ENCODE data around the gene MCUB. TPM values are rescaled to one million over a fixed set of nuclear protein-coding genes. Genes with fewer than 3 reads are reported as not detected.

Gene MCUB
- polyA plus RNA-seq, 3 donors: 117 to 125 (median 123) TPM

DNA sequence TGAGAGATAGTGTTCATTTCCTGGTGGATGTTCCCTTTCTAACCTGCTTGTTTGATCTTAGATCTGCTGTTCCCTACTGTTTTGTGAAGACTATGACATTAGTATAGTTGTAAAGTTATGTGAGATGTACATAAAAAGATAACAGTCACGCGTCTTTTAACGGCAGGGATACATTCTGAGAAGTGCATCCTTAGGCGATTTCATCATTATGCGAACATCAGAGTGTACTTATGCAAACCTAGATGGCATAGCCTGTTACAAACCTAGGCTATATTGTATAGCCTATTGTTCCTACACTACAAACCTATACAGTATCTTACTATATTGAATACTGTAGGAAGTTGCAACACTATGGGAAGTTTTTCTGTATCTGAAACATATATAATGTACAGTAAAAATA is 50.4 kb downstream of the MCUB start:
- 94% methylated on average over 3 of the region's 5 CpGs for WGBS (ENCODE audit: insufficient coverage)
- H3K4me3 ChIP-seq (replicated peaks in 1 of 3; ENCODE audit: low read depth in 2 of 3, low read length in 3 of 3): no peak overlapping the region
- H2AFZ ChIP-seq (ENCODE audit: insufficient read depth, low read depth, low read length, poor library complexity, severe bottlenecking): no peak overlapping the region
- no peak overlapping the region for H3K9ac ChIP-seq (ENCODE audit: insufficient read depth, low read length, poor library complexity, severe bottlenecking)
- H3K4me1 ChIP-seq (ENCODE audit: control insufficient read depth in 1 of 2, insufficient read depth in 2 of 2, low read length in 2 of 2): peaks cover 0 to 14% of the 10 kb centered on the region in 2 donors
- H3K27me3 Mint-ChIP-seq (ENCODE audit: low read depth in 3 of 3): no peaks in the 10 kb centered on the region
- DNase-seq: no peak
- no peak overlapping the region for H3K4me2 ChIP-seq (replicated peaks; ENCODE audit: extremely low read depth, low read length, poor library complexity, severe bottlenecking)
- H3K4me3 Mint-ChIP-seq: no peak overlapping the region
- peaks cover 0 to 25% of the 10 kb centered on the region in 2 donors for H3K9me3 ChIP-seq (replicated peaks in 1 of 2; ENCODE audit: control insufficient read depth in 1 of 2, insufficient read depth in 1 of 2, low read length in 2 of 2)
- H3K27me3 ChIP-seq (ENCODE audit: control insufficient read depth in 2 of 2, insufficient read depth in 2 of 2, low read length in 2 of 2): no peaks in the 10 kb centered on the region
- TF ChIP-seq, protein P1, sequence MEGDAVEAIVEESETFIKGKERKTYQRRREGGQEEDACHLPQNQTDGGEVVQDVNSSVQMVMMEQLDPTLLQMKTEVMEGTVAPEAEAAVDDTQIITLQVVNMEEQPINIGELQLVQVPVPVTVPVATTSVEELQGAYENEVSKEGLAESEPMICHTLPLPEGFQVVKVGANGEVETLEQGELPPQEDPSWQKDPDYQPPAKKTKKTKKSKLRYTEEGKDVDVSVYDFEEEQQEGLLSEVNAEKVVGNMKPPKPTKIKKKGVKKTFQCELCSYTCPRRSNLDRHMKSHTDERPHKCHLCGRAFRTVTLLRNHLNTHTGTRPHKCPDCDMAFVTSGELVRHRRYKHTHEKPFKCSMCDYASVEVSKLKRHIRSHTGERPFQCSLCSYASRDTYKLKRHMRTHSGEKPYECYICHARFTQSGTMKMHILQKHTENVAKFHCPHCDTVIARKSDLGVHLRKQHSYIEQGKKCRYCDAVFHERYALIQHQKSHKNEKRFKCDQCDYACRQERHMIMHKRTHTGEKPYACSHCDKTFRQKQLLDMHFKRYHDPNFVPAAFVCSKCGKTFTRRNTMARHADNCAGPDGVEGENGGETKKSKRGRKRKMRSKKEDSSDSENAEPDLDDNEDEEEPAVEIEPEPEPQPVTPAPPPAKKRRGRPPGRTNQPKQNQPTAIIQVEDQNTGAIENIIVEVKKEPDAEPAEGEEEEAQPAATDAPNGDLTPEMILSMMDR (IDR thresholded peaks at IDR 0.05): no peak
- no peak overlapping the region for H3K27ac Mint-ChIP-seq
- H3K9me3 Mint-ChIP-seq: peaks cover 7 to 34% (median 27%) of the 10 kb centered on the region in 7 donors
- H3K36me3 Mint-ChIP-seq: peaks cover 15 to 37% of the 10 kb centered on the region in 2 donors
- peaks cover 44% of the 10 kb centered on the region for H3K79me2 ChIP-seq (ENCODE audit: insufficient read depth, low read length)
- peaks cover 19% of the 10 kb centered on the region for H3K4me1 Mint-ChIP-seq
- H4K20me1 ChIP-seq (ENCODE audit: insufficient read depth, low read length): peaks cover 93% of the 10 kb centered on the region
- H3K36me3 ChIP-seq (replicated peaks in 1 of 2; ENCODE audit: control insufficient read depth in 1 of 2, insufficient read depth in 2 of 2, low read length in 2 of 2): peaks cover 0 to 6% of the 10 kb centered on the region in 2 donors
- intact Hi-C loops (cut with micrococcal nuclease): no loop called here
- peak overlapping the region in 1 of 2 donors; percentile 64 for H3K27ac ChIP-seq (ENCODE audit: low read depth in 1 of 2, low read length in 2 of 2)

DNA sequence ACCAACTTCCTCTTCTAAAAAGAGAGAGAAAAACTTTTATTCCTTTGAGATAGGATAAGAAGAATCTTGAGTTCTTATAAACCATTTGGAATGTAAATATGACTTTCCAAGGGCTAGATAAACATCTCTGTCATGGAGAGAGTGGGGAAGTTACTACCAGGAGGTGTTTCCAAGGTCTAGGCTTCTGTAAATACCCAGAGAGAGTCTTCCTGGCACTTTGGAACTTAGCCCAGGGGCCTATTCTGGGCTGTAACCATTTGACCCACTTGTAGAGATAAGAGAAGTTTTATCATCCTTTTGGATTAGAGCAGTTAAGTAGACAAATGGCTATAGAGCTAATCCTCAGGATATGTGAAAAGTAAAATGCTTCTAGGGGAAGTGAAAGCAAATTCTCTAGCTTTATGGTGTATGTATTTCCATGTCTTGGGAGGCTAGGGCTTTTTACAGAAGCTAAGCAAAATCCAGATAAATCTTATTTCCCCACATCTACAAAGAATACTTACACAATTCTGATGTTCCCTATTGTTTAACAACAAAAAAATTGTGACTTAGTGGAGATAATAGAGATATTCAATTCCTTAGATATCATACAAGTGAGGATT is 51.1 kb downstream of the MCUB start:
- peaks cover 7 to 30% (median 26%) of the 10 kb centered on the region in 7 donors for H3K9me3 Mint-ChIP-seq
- intact Hi-C loops (cut with micrococcal nuclease): no loop called here

More for the DNA sequence above, 51.1 kb downstream of the MCUB start:
- no peak overlapping the region for H3K4me3 Mint-ChIP-seq
- TF ChIP-seq, protein P1 (IDR thresholded peaks at IDR 0.05): no peak
- peaks cover 95% of the 10 kb centered on the region for H4K20me1 ChIP-seq (ENCODE audit: insufficient read depth, low read length)
- no peak overlapping the region for H3K4me2 ChIP-seq (replicated peaks; ENCODE audit: extremely low read depth, low read length, poor library complexity, severe bottlenecking)
- peaks cover 0 to 10% of the 10 kb centered on the region in 2 donors for H3K36me3 ChIP-seq (replicated peaks in 1 of 2; ENCODE audit: control insufficient read depth in 1 of 2, insufficient read depth in 2 of 2, low read length in 2 of 2)
- H2AFZ ChIP-seq (ENCODE audit: insufficient read depth, low read depth, low read length, poor library complexity, severe bottlenecking): no peak overlapping the region
- peaks cover 19% of the 10 kb centered on the region for H3K4me1 Mint-ChIP-seq
- H3K4me3 ChIP-seq (replicated peaks in 1 of 3; ENCODE audit: low read depth in 2 of 3, low read length in 3 of 3): no peak overlapping the region
- no peak for DNase-seq
- H3K27me3 Mint-ChIP-seq (ENCODE audit: low read depth in 3 of 3): no peaks in the 10 kb centered on the region
- peaks cover 0 to 21% of the 10 kb centered on the region in 2 donors for H3K9me3 ChIP-seq (replicated peaks in 1 of 2; ENCODE audit: control insufficient read depth in 1 of 2, insufficient read depth in 1 of 2, low read length in 2 of 2)
- H3K4me1 ChIP-seq (ENCODE audit: control insufficient read depth in 1 of 2, insufficient read depth in 2 of 2, low read length in 2 of 2): peaks cover 0 to 14% of the 10 kb centered on the region in 2 donors
- peak overlapping the region in 1 of 2 donors; percentile 64 for H3K27ac ChIP-seq (ENCODE audit: low read depth in 1 of 2, low read length in 2 of 2)
- peaks cover 40% of the 10 kb centered on the region for H3K79me2 ChIP-seq (ENCODE audit: insufficient read depth, low read length)
- H3K9ac ChIP-seq (ENCODE audit: insufficient read depth, low read length, poor library complexity, severe bottlenecking): no peak overlapping the region
- H3K36me3 Mint-ChIP-seq: peaks cover 15 to 36% of the 10 kb centered on the region in 2 donors
- H3K27me3 ChIP-seq (ENCODE audit: control insufficient read depth in 2 of 2, insufficient read depth in 2 of 2, low read length in 2 of 2): no peaks in the 10 kb centered on the region
- H3K27ac Mint-ChIP-seq: peak overlapping the region in 2 of 7 donors; percentile 15 to 38

Measured in CD14-positive monocyte (primary cell).